ENCODE data around the gene PTPRN2.

- TF ChIP-seq EZH2 (IDR thresholded peaks at IDR 0.05; ENCODE audit: borderline replicate concordance, low read depth, low read length, poor library complexity, severe bottlenecking) (no peak), CTCF (conservative IDR thresholded peaks at IDR 0.05; ENCODE audit: low read depth, low read length) (no peak)
Measured at GRCh38 chr7:157866336-157866924, 721.2 kb downstream of the PTPRN2 start.

Data from A673 (cell line).